Upper lobe of left lung (tissue), 4 donors: ENCODE results near the gene PHF3.

Source experiments
- POLR2A ChIP-seq, 4 donors: fragments of 450-650 bp; IDR thresholded peaks; one replicate each; pipeline ENCODE4 v1.5.1; 2016 to 2017; ENCODE audit warnings: antibody characterized with exemption in 4 of 4, mild to moderate bottlenecking in 2 of 4
- POLR2AphosphoS5 ChIP-seq, 2 donors: sonication (generic); formaldehyde crosslinking; IDR thresholded peaks; one replicate each; pipeline ENCODE4 v1.5.1; 2017; ENCODE audit warnings: antibody characterized with exemption in 2 of 2
- TF ChIP-seq, protein P1 (sequence below), 6 experiments: fragments of 450-650 bp in 4 of 6; fragments of 200-600 bp in 2 of 6; sonication (generic) in 2 of 6; IDR thresholded peaks; one replicate each; pipeline ENCODE4 v1.5.1; 2016 to 2019; ENCODE audit warnings: antibody characterized with exemption in 6 of 6

DNA sequence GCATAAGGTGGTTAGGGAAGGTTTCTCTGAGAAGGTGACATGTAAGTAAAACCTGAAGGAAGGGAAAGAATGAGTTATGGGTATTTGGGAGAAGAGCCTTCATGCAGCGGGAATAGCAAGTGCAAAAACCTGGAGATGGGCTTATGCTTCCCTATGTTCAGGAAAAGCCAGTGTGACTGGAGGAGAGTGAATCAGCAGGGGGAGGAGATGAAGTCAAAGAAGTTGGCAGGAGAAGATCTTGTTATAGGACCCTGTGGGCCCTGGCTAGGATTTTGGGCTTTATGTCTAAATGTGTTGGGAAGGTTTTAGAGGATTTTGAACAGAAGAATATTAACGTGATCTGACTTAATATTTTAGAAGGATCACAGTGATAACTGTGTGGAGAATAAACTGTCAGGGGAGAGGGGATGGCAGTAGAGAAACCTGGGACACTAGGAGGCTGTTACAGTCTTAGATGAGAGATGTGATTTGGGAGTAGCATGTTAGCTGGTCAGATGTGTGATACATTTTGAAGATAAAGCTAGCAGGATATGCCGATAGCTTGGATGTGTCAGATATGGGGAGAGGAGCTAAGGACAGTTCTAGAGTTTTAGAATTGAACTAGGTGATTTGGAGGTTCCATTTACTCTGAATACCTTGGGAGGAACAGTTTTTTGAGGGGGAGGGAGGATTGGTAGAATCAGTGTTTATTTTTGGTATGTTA, 41.0 kb downstream of the PHF3 start:
- TF ChIP-seq, protein P1, sequence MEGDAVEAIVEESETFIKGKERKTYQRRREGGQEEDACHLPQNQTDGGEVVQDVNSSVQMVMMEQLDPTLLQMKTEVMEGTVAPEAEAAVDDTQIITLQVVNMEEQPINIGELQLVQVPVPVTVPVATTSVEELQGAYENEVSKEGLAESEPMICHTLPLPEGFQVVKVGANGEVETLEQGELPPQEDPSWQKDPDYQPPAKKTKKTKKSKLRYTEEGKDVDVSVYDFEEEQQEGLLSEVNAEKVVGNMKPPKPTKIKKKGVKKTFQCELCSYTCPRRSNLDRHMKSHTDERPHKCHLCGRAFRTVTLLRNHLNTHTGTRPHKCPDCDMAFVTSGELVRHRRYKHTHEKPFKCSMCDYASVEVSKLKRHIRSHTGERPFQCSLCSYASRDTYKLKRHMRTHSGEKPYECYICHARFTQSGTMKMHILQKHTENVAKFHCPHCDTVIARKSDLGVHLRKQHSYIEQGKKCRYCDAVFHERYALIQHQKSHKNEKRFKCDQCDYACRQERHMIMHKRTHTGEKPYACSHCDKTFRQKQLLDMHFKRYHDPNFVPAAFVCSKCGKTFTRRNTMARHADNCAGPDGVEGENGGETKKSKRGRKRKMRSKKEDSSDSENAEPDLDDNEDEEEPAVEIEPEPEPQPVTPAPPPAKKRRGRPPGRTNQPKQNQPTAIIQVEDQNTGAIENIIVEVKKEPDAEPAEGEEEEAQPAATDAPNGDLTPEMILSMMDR (IDR thresholded peaks at IDR 0.05): no peak
- TF ChIP-seq POLR2A (IDR thresholded peaks at IDR 0.05) (no peak), POLR2AphosphoS5 (IDR thresholded peaks at IDR 0.05) (no peak)
